Endothelial cell (in vitro differentiated cells): ENCODE measurements around the gene INSIG2. TPM values are rescaled to one million over a fixed set of nuclear protein-coding genes. Genes with fewer than 3 reads are reported as not detected.

Experiments
- DNase-seq: peaks from one replicate; pipeline ENCODE4 v3.0.0; 2021; ENCODE audit warnings: low spot score
- H3K27ac Mint-ChIP-seq: one replicate; pipeline ENCODE4 v1.8.0; 2021; ENCODE audit warnings: mixed read lengths, inconsistent platforms; ENCODE audit not compliant: unreplicated experiment
- H3K27me3 Mint-ChIP-seq: one replicate; pipeline ENCODE4 v1.8.0; 2021; ENCODE audit warnings: mild to moderate bottlenecking, moderate library complexity, mixed read lengths, inconsistent platforms; ENCODE audit not compliant: unreplicated experiment
- H3K36me3 Mint-ChIP-seq: one replicate; pipeline ENCODE4 v1.8.0; 2021; ENCODE audit warnings: mild to moderate bottlenecking, low read depth, mixed read lengths, inconsistent platforms; ENCODE audit not compliant: unreplicated experiment
- H3K4me1 Mint-ChIP-seq: one replicate; pipeline ENCODE4 v1.8.0; 2021; ENCODE audit warnings: mild to moderate bottlenecking, mixed read lengths, inconsistent platforms; ENCODE audit not compliant: unreplicated experiment
- H3K4me3 Mint-ChIP-seq: one replicate; pipeline ENCODE4 v1.8.0; 2021; ENCODE audit warnings: mild to moderate bottlenecking, mixed read lengths, inconsistent platforms; ENCODE audit not compliant: unreplicated experiment
- H3K9me3 Mint-ChIP-seq: one replicate; pipeline ENCODE4 v1.8.0; 2021; ENCODE audit warnings: mixed read lengths, inconsistent platforms; ENCODE audit not compliant: unreplicated experiment
- CTCF ChIP-seq: fragments of 200-600 bp; sonication (generic); IDR thresholded peaks from one replicate; pipeline ENCODE4 v1.5.0; 2021; ENCODE audit warnings: antibody characterized with exemption; ENCODE audit not compliant: unreplicated experiment
- total RNA-seq: library from RNA; stranded (reverse); fragmentation: NEBNext Ultra II Directional; extraction: Animal tissue kit (Norgen Biotek cat#: 25700); gene quantifications from one replicate; pipeline ENCODE4 v1.2.1, GENCODE V29; 2021; ENCODE audit not compliant: unreplicated experiment

Gene INSIG2
- total RNA-seq, 1 donor from 2014 or later = 21.2 TPM

GRCh38 chr2:118112771-118113334 lies 24.6 kb downstream of the INSIG2 start:
- H3K4me3 Mint-ChIP-seq = no peak overlapping the region
- DNase-seq = no peak
- no peaks in the 10 kb centered on the region for H3K36me3 Mint-ChIP-seq

GRCh38 chr2:118114863-118115262 lies 26.6 kb downstream of the INSIG2 start:
- no peak for TF ChIP-seq CTCF
- H3K4me3 Mint-ChIP-seq = no peak overlapping the region
- no peak overlapping the region for H3K27ac Mint-ChIP-seq
- H3K27me3 Mint-ChIP-seq = peaks cover 2% of the 10 kb centered on the region
- H3K4me1 Mint-ChIP-seq = peaks cover 33% of the 10 kb centered on the region
- H3K9me3 Mint-ChIP-seq = no peaks in the 10 kb centered on the region
- no peaks in the 10 kb centered on the region for H3K36me3 Mint-ChIP-seq
- DNase-seq = no peak

More at GRCh38 chr2:118112771-118113334, 24.6 kb downstream of the INSIG2 start:
- no peak overlapping the region for H3K27ac Mint-ChIP-seq
- peaks cover 2% of the 10 kb centered on the region for H3K27me3 Mint-ChIP-seq
- no peaks in the 10 kb centered on the region for H3K9me3 Mint-ChIP-seq
- H3K4me1 Mint-ChIP-seq = peaks cover 14% of the 10 kb centered on the region
- TF ChIP-seq CTCF = no peak

- no peak overlapping the region for H3K27ac Mint-ChIP-seq
- no peaks in the 10 kb centered on the region for H3K9me3 Mint-ChIP-seq
- no peaks in the 10 kb centered on the region for H3K36me3 Mint-ChIP-seq
- H3K4me1 Mint-ChIP-seq = peaks cover 34% of the 10 kb centered on the region
- TF ChIP-seq CTCF = no peak
- H3K4me3 Mint-ChIP-seq = no peak overlapping the region
- H3K27me3 Mint-ChIP-seq = peaks cover 2% of the 10 kb centered on the region
- no peak for DNase-seq
These were observed 27.5 kb downstream of the INSIG2 start for GRCh38 chr2:118115761-118116160.

GRCh38 chr2:118118479-118118878 lies 30.2 kb downstream of the INSIG2 start:
- Mint-ChIP-seq H3K4me1 (peaks cover 28% of the 10 kb centered on the region), H3K9me3 (no peaks in the 10 kb centered on the region), H3K27me3 (no peaks in the 10 kb centered on the region), H3K27ac (peak overlapping the region; percentile 43), H3K4me3 (no peak overlapping the region), H3K36me3 (no peaks in the 10 kb centered on the region)
- no peak for TF ChIP-seq CTCF
- no peak for DNase-seq

GRCh38 chr2:118119158-118119727 lies 31.0 kb downstream of the INSIG2 start:
- Mint-ChIP-seq H3K27me3 (no peaks in the 10 kb centered on the region), H3K27ac (peak overlapping the region; percentile 43), H3K36me3 (no peaks in the 10 kb centered on the region), H3K9me3 (no peaks in the 10 kb centered on the region), H3K4me1 (peaks cover 28% of the 10 kb centered on the region), H3K4me3 (peak overlapping the region; percentile 34)
- no peak for TF ChIP-seq CTCF
- DNase-seq = no peak
